ENCODE results near the gene EHMT2. TPM values are rescaled to one million over a fixed set of nuclear protein-coding genes. Genes with fewer than 3 reads are reported as not detected.
"Not testable (repeated sequence)": the region's sequence is repeated elsewhere in the genome, so short reads cannot be mapped to it uniquely, and the experiment has no call there.

The EHMT2 gene
- total RNA-seq, 1 donor from 2014 or later, result 15.6 TPM

GRCh38 chr6:31911826-31912585, 14.5 kb upstream of the EHMT2 start:
- no peak overlapping the region for H3K4me3 ChIP-seq
- peaks cover 33% of the 10 kb centered on the region for H3K27me3 ChIP-seq (ENCODE audit: low read depth)
- no peaks in the 10 kb centered on the region for H3K4me1 ChIP-seq
- TF ChIP-seq CTCF (IDR thresholded peaks at IDR 0.05; ENCODE audit: borderline replicate concordance), result no peak
- intact Hi-C loops (cut with micrococcal nuclease), result no loop called here
- H3K9me3 ChIP-seq (replicated peaks), result no peaks in the 10 kb centered on the region
- H3K36me3 ChIP-seq, result no peaks in the 10 kb centered on the region
- no peak for DNase-seq
- H3K27ac ChIP-seq (replicated peaks), result no peak overlapping the region

- H3K4me3 ChIP-seq; H3K4me1 ChIP-seq; DNase-seq; intact Hi-C loops (cut with micrococcal nuclease); H3K27ac ChIP-seq (replicated peaks); H3K9me3 ChIP-seq (replicated peaks); H3K36me3 ChIP-seq: not testable (repeated sequence)
- H3K27me3 ChIP-seq (ENCODE audit: low read depth), result peaks cover 43% of the 10 kb centered on the region
Observed at GRCh38 chr6:31909298-31909697, 11.8 kb upstream of the EHMT2 start.

GRCh38 chr6:31908791-31909190, 11.3 kb upstream of the EHMT2 start:
- DNase-seq, result no peak
- H3K9me3 ChIP-seq (replicated peaks), result no peaks in the 10 kb centered on the region
- intact Hi-C loops (cut with micrococcal nuclease), result no loop called here
- H3K27ac ChIP-seq (replicated peaks), result no peak overlapping the region
- H3K27me3 ChIP-seq (ENCODE audit: low read depth), result peaks cover 41% of the 10 kb centered on the region
- H3K4me3 ChIP-seq, result no peak overlapping the region
- H3K36me3 ChIP-seq, result no peaks in the 10 kb centered on the region
- no peak for TF ChIP-seq CTCF (IDR thresholded peaks at IDR 0.05; ENCODE audit: borderline replicate concordance)
- no peaks in the 10 kb centered on the region for H3K4me1 ChIP-seq

- H3K27me3 ChIP-seq (ENCODE audit: low read depth), result peaks cover 36% of the 10 kb centered on the region
- H3K9me3 ChIP-seq (replicated peaks); DNase-seq; H3K36me3 ChIP-seq; H3K4me1 ChIP-seq; intact Hi-C loops (cut with micrococcal nuclease); H3K27ac ChIP-seq (replicated peaks); H3K4me3 ChIP-seq: not testable (repeated sequence)
Observed at GRCh38 chr6:31908255-31908654, 10.8 kb upstream of the EHMT2 start.

- no peak for TF ChIP-seq CTCF (IDR thresholded peaks at IDR 0.05; ENCODE audit: borderline replicate concordance)
- DNase-seq, result no peak
- peaks cover 31% of the 10 kb centered on the region for H3K27me3 ChIP-seq (ENCODE audit: low read depth)
- H3K27ac ChIP-seq (replicated peaks), result no peak overlapping the region
- peaks cover 10% of the 10 kb centered on the region for H3K4me1 ChIP-seq
- intact Hi-C loops (cut with micrococcal nuclease), result no loop called here
- no peaks in the 10 kb centered on the region for H3K36me3 ChIP-seq
- no peak overlapping the region for H3K4me3 ChIP-seq
- H3K9me3 ChIP-seq (replicated peaks), result no peaks in the 10 kb centered on the region
Observed at GRCh38 chr6:31907158-31907813, 9.8 kb upstream of the EHMT2 start.

GRCh38 chr6:31906727-31907126, 9.2 kb upstream of the EHMT2 start:
- peaks cover 11% of the 10 kb centered on the region for H3K4me1 ChIP-seq
- H3K9me3 ChIP-seq (replicated peaks); DNase-seq; H3K4me3 ChIP-seq; H3K36me3 ChIP-seq; intact Hi-C loops (cut with micrococcal nuclease); H3K27ac ChIP-seq (replicated peaks): not testable (repeated sequence)
- H3K27me3 ChIP-seq (ENCODE audit: low read depth), result peaks cover 26% of the 10 kb centered on the region

GRCh38 chr6:31906122-31906521, 8.6 kb upstream of the EHMT2 start:
- Histone ChIP-seq H3K27ac (replicated peaks) (no peak overlapping the region), H3K9me3 (replicated peaks) (no peaks in the 10 kb centered on the region), H3K4me3 (no peak overlapping the region), H3K27me3 (ENCODE audit: low read depth) (peaks cover 26% of the 10 kb centered on the region), H3K4me1 (peaks cover 17% of the 10 kb centered on the region), H3K36me3 (no peaks in the 10 kb centered on the region)
- no peak for TF ChIP-seq CTCF (IDR thresholded peaks at IDR 0.05; ENCODE audit: borderline replicate concordance)
- intact Hi-C loops (cut with micrococcal nuclease), result no loop called here
- no peak for DNase-seq

All from left ventricle myocardium inferior (tissue), 1 donor.